Muscle layer of colon (tissue), 2 donors: ENCODE measurements around the gene TLE1.

Source experiments
- H3K27ac ChIP-seq: one replicate; pipeline ENCODE4 v1.7.0; 2013; ENCODE audit warnings: low read depth, mild to moderate bottlenecking, low read length, moderate library complexity
- H3K27me3 ChIP-seq, 2 donors: one replicate each; pipeline ENCODE4 v1.7.0; 2013; ENCODE audit warnings: low read length in 2 of 2, mild to moderate bottlenecking in 2 of 2; ENCODE audit not compliant: insufficient read depth in 2 of 2, control insufficient read depth in 1 of 2
- H3K36me3 ChIP-seq: one replicate; pipeline ENCODE4 v1.7.0; 2013; ENCODE audit warnings: mild to moderate bottlenecking, low read length; ENCODE audit not compliant: insufficient read depth
- H3K4me1 ChIP-seq: one replicate; pipeline ENCODE4 v1.7.0; 2013; ENCODE audit warnings: mild to moderate bottlenecking, low read length; ENCODE audit not compliant: insufficient read depth
- H3K4me3 ChIP-seq, 2 donors: one replicate each; pipeline ENCODE4 v1.7.0; 2013; ENCODE audit warnings: low read length in 2 of 2, low read depth in 1 of 2, mild to moderate bottlenecking in 1 of 2, moderate library complexity in 1 of 2
- H3K9ac ChIP-seq: one replicate; pipeline ENCODE4 v1.7.0; 2013; ENCODE audit warnings: low read length
- H3K9me3 ChIP-seq: one replicate; pipeline ENCODE4 v1.7.0; 2013; ENCODE audit warnings: mild to moderate bottlenecking, low read length
- donor health status: abdominal sarcoma.
- donor health status: Adenocarcinoma of cecum.

TLE1 gene

DNA sequence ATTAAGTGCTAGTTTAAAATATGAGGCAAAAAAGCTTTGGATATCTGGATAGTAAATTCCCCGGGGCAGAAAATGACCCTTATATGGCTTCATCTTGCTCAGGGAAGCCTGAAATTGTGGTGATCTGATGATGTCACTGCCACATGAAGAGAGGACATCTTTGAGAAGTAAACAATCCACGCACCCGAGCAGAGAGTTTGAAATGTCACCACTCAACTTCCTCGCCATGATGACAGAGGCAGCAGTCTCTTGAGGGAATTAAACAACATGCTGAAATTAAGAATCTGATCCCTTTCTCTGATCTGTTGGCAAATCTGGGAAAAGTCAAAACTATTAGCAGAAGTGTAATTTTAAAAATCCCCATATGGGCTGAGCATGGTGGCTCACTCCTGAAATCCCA is 110.0 kb downstream of the TLE1 start:
- Histone ChIP-seq H3K4me1 (no peaks in the 10 kb centered on the region), H3K9me3 (no peaks in the 10 kb centered on the region), H3K9ac (no peak overlapping the region), H3K27me3 (no peaks in the 10 kb centered on the region), H3K27ac (no peak overlapping the region), H3K4me3 (no peak overlapping the region), H3K36me3 (peaks cover 7% of the 10 kb centered on the region)

- H3K9me3 ChIP-seq = no peaks in the 10 kb centered on the region
- H3K4me3 ChIP-seq = no peak overlapping the region
- no peaks in the 10 kb centered on the region for H3K27me3 ChIP-seq
- no peaks in the 10 kb centered on the region for H3K4me1 ChIP-seq
- no peak overlapping the region for H3K27ac ChIP-seq
- no peaks in the 10 kb centered on the region for H3K36me3 ChIP-seq
- no peak overlapping the region for H3K9ac ChIP-seq
These were observed 110.7 kb downstream of the TLE1 start for GRCh38 chr9:81578606-81579005.

DNA sequence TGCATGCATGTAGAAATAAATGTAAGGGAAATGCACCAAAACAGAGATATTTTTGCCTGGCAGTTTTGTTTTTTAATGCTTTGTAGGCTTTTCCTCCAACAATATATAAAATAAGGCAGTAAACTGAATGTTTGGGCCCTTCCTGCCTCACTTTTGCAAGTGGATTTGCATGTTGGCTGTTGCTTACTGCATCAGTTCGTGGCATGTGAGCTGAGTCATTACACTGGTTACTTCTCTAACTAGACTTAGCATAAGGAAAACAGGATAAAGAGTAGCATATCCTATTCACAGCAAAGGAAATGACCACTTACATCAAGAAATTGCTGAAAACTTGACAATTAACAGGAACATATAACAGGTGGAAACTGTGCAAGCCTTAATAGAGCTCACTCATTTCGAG is 113.4 kb downstream of the TLE1 start:
- Histone ChIP-seq H3K9ac (no peak overlapping the region), H3K4me3 (no peak overlapping the region), H3K4me1 (no peaks in the 10 kb centered on the region), H3K27ac (no peak overlapping the region), H3K9me3 (no peaks in the 10 kb centered on the region), H3K36me3 (no peaks in the 10 kb centered on the region), H3K27me3 (no peaks in the 10 kb centered on the region)

DNA sequence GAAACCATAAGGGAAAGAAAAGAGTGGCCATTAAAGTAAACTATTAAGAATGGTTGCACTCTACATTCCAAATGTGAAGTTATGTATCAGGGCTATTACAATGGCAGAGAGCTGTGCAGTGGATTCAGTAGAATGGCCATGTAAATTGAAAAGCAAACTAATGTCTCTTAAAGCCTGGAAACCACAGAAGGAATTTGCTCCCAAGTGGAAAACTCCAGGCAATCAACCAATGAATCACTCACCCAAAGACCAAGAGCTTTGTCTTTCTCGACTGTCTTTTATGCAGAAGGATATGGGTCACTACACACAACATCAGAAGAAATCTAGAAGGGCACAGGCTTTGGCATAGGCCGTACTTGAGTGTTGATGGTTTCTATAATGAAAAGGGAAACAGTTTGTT is 114.9 kb downstream of the TLE1 start:
- Histone ChIP-seq H3K4me1 (no peaks in the 10 kb centered on the region), H3K9ac (no peak overlapping the region), H3K27me3 (no peaks in the 10 kb centered on the region), H3K36me3 (no peaks in the 10 kb centered on the region), H3K4me3 (no peak overlapping the region), H3K9me3 (no peaks in the 10 kb centered on the region), H3K27ac (no peak overlapping the region)

- no peaks in the 10 kb centered on the region for H3K27me3 ChIP-seq
- no peak overlapping the region for H3K27ac ChIP-seq
- H3K4me3 ChIP-seq = no peak overlapping the region
These were observed 115.7 kb downstream of the TLE1 start for GRCh38 chr9:81573415-81574321.

DNA sequence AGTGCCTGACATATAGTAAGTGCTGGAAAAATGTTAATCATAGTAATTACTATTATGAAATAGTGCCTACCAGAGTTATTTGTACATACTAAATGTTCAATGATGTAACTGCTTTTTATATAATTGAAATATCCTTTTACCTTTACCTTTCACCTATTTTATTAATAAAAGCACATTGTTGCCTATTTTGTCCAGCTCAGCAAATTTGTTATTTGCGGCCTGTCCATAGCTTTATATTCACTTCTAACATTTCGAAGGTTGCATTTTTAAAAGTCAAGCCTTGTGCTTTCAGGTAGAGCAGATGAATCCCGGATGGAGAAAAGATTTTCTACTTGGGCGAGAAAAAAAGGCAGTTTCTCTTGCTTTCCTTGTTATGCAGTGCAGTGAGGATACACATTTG is 119.3 kb downstream of the TLE1 start:
- no peaks in the 10 kb centered on the region for H3K4me1 ChIP-seq
- no peaks in the 10 kb centered on the region for H3K36me3 ChIP-seq
- H3K27ac ChIP-seq = no peak overlapping the region
- no peaks in the 10 kb centered on the region for H3K27me3 ChIP-seq
- no peak overlapping the region for H3K4me3 ChIP-seq
- H3K9me3 ChIP-seq = no peaks in the 10 kb centered on the region
- no peak overlapping the region for H3K9ac ChIP-seq

More at GRCh38 chr9:81573415-81574321, 115.7 kb downstream of the TLE1 start:
- Histone ChIP-seq H3K36me3 (no peaks in the 10 kb centered on the region), H3K9ac (no peak overlapping the region), H3K9me3 (no peaks in the 10 kb centered on the region), H3K4me1 (no peaks in the 10 kb centered on the region)

DNA sequence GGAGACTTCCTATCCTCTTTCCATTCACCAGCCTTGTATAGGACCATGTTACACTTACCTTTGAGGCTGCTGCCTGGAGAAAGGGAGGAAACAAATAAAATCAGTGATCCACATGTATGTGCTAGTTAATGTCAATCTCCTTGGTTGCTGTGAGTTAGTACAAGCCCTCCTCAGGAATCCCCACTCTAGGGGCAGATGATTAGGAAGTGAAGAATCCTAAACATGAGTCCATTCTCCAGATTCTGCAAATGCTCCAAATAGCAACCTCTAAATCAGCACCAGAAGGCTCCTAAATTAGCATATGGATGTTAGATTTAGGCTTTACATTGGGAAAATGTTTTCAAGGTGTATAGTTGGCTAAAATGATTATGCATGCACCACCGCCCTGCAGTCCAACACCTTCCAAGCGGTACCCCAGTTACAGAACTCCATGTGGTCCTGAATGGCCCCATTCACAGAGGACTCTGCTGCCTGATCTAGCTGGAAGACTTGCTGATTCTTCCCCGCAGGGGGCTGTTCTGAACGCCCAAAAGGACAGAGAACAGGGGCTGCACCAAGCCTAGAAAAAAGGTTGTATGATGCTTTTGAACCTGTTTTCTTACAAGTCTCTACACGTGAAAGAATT is 123.2 kb downstream of the TLE1 start:
- H3K9me3 ChIP-seq = no peaks in the 10 kb centered on the region
- H3K27me3 ChIP-seq = no peaks in the 10 kb centered on the region
- H3K4me3 ChIP-seq = no peak overlapping the region
- H3K4me1 ChIP-seq = no peaks in the 10 kb centered on the region
- H3K27ac ChIP-seq = no peak overlapping the region
- H3K9ac ChIP-seq = no peak overlapping the region
- H3K36me3 ChIP-seq = no peaks in the 10 kb centered on the region

- no peaks in the 10 kb centered on the region for H3K4me1 ChIP-seq
- H3K9me3 ChIP-seq = no peaks in the 10 kb centered on the region
- no peaks in the 10 kb centered on the region for H3K36me3 ChIP-seq
- no peak overlapping the region for H3K4me3 ChIP-seq
- no peak overlapping the region for H3K27ac ChIP-seq
- H3K9ac ChIP-seq = no peak overlapping the region
- H3K27me3 ChIP-seq = no peaks in the 10 kb centered on the region
These were observed 123.7 kb downstream of the TLE1 start for GRCh38 chr9:81565609-81566008.

DNA sequence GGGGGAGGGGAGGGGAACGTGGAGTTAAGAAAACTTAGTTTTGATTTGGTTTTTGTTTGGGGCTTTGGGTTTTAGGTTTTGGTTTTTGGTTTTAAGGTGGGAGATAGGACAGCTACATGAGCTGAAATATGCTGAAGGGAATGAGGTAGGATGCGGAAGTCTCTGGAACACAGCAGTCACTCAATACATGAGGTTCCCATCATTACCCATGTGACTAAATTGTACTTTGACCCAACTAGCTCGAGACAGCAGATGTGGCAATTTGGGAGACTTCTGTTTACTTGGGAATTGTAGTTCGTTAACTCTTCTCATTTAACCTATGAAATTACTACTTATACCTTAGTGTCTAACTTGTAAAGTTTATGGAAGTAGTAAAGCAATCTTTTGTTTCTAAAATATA is 124.2 kb downstream of the TLE1 start:
- H3K27ac ChIP-seq = no peak overlapping the region
- H3K9ac ChIP-seq = no peak overlapping the region
- H3K9me3 ChIP-seq = no peaks in the 10 kb centered on the region
- no peaks in the 10 kb centered on the region for H3K4me1 ChIP-seq
- no peak overlapping the region for H3K4me3 ChIP-seq
- no peaks in the 10 kb centered on the region for H3K27me3 ChIP-seq
- H3K36me3 ChIP-seq = no peaks in the 10 kb centered on the region

DNA sequence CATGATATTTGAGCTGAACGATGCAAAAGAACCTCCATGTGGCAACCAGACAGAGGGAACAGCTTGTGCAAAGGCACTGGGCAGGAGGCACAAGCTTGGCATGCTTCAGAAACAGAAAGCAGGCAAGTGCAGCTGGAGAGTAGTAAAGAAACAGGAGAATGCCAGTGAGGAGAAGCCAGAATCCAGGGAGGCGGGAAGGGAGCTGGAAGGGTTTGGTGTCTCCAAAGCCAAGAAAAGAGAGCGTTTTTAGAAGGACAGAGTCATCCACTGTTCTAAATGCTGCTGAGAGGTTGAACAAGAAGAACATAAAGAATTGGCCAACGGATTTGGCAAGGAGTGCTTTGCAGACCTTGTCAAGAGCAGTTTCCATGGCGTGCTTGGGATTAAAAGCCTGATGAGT is 124.7 kb downstream of the TLE1 start:
- no peaks in the 10 kb centered on the region for H3K9me3 ChIP-seq
- no peak overlapping the region for H3K4me3 ChIP-seq
- no peaks in the 10 kb centered on the region for H3K4me1 ChIP-seq
- no peak overlapping the region for H3K9ac ChIP-seq
- H3K27me3 ChIP-seq = no peaks in the 10 kb centered on the region
- no peaks in the 10 kb centered on the region for H3K36me3 ChIP-seq
- no peak overlapping the region for H3K27ac ChIP-seq

GRCh38 chr9:81563739-81564138 is 125.6 kb downstream of the TLE1 start:
- H3K27ac ChIP-seq = no peak overlapping the region
- H3K9ac ChIP-seq = no peak overlapping the region
- H3K4me1 ChIP-seq = peaks cover 1% of the 10 kb centered on the region
- H3K9me3 ChIP-seq = no peaks in the 10 kb centered on the region
- no peaks in the 10 kb centered on the region for H3K27me3 ChIP-seq
- H3K4me3 ChIP-seq = no peak overlapping the region
- H3K36me3 ChIP-seq = no peaks in the 10 kb centered on the region

GRCh38 chr9:81563020-81563407 is 126.3 kb downstream of the TLE1 start:
- H3K27ac ChIP-seq = no peak overlapping the region
- no peaks in the 10 kb centered on the region for H3K36me3 ChIP-seq
- H3K27me3 ChIP-seq = no peaks in the 10 kb centered on the region
- peaks cover 7% of the 10 kb centered on the region for H3K4me1 ChIP-seq
- no peaks in the 10 kb centered on the region for H3K9me3 ChIP-seq
- no peak overlapping the region for H3K9ac ChIP-seq
- H3K4me3 ChIP-seq = no peak overlapping the region
